ENCODE results near the gene ZER1. TPM values are rescaled to one million over a fixed set of nuclear protein-coding genes. Genes with fewer than 3 reads are reported as not detected.
"Not testable (repeated sequence)": the region's sequence is repeated elsewhere in the genome, so short reads cannot be mapped to it uniquely, and the experiment has no call there.

ZER1 gene
- total RNA-seq, 1 experiment from 2014 or later: 28.6 TPM

- no peak for TF ChIP-seq CTCF (IDR thresholded peaks at IDR 0.05; ENCODE audit: insufficient read depth in 1 of 2, low read depth in 1 of 2, low read length in 1 of 2, severe bottlenecking in 1 of 2, unreplicated experiment in 1 of 2)
- Histone ChIP-seq H3K4me1 (no peaks in the 10 kb centered on the region), H3K4me3 (ENCODE audit: low read depth, low read length) (peak overlapping the region; percentile 16), H3K36me3 (ENCODE audit: control insufficient read depth, insufficient read depth, low read length) (no peaks in the 10 kb centered on the region), H3K27me3 (replicated peaks; ENCODE audit: control insufficient read depth, insufficient read depth, low read length) (no peaks in the 10 kb centered on the region), H3K9me3 (no peaks in the 10 kb centered on the region)
- Mint-ChIP-seq H3K27me3 (ENCODE audit: insufficient read depth, unreplicated experiment) (no peaks in the 10 kb centered on the region), H3K4me1 (ENCODE audit: low read depth, unreplicated experiment) (no peaks in the 10 kb centered on the region), H3K27ac (ENCODE audit: unreplicated experiment) (no peak overlapping the region), H3K9me3 (ENCODE audit: unreplicated experiment) (no peaks in the 10 kb centered on the region), H3K4me3 (ENCODE audit: unreplicated experiment) (no peak overlapping the region), H3K36me3 (ENCODE audit: insufficient read depth, unreplicated experiment) (peaks cover 27% of the 10 kb centered on the region)
- peak in 1 of 2 experiments; percentile 31 for DNase-seq
- intact Hi-C loops (cut with micrococcal nuclease; ENCODE audit: unreplicated experiment): no loop called here
- BruUV-seq (replicated peaks): no TSS peak
- CTCF ChIA-PET: no interaction called here
- POLR2A ChIA-PET: no interaction called here
Measured at GRCh38 chr9:128702949-128703615, 68.6 kb downstream of the ZER1 start.

- no TSS peak for BruUV-seq (replicated peaks)
- peak; percentile 50 to 68 for DNase-seq
- no peaks in the 10 kb centered on the region for H3K36me3 ChIP-seq (ENCODE audit: control insufficient read depth, insufficient read depth, low read length)
- peak within 1 kb of the TSS; percentile 42 for H3K4me3 Mint-ChIP-seq (ENCODE audit: unreplicated experiment)
- peak within 1 kb of the TSS; percentile 26 for H3K4me3 ChIP-seq (ENCODE audit: low read depth, low read length)
- CTCF ChIA-PET: interaction anchor here (1.0 kb wide), 1 partner anchor 22 kb away, joined by 4 read pairs; the partner anchor contains the start of gene ZDHHC12
- H3K4me1 Mint-ChIP-seq (ENCODE audit: low read depth, unreplicated experiment): peaks cover under 1% of the 10 kb centered on the region
- H3K27me3 ChIP-seq (replicated peaks; ENCODE audit: control insufficient read depth, insufficient read depth, low read length): no peaks in the 10 kb centered on the region
- H3K9me3 ChIP-seq: no peaks in the 10 kb centered on the region
- H3K27ac Mint-ChIP-seq (ENCODE audit: unreplicated experiment): no peak within 1 kb of the TSS
- H3K27me3 Mint-ChIP-seq (ENCODE audit: insufficient read depth, unreplicated experiment): no peaks in the 10 kb centered on the region
- H3K9me3 Mint-ChIP-seq (ENCODE audit: unreplicated experiment): no peaks in the 10 kb centered on the region
- no peaks in the 10 kb centered on the region for H3K4me1 ChIP-seq
- peaks cover 32% of the 10 kb centered on the region for H3K36me3 Mint-ChIP-seq (ENCODE audit: insufficient read depth, unreplicated experiment)
- TF ChIP-seq CTCF (IDR thresholded peaks at IDR 0.05; ENCODE audit: insufficient read depth in 1 of 2, low read depth in 1 of 2, low read length in 1 of 2, severe bottlenecking in 1 of 2, unreplicated experiment in 1 of 2): peak; percentile 50 to 51
- intact Hi-C loops (cut with micrococcal nuclease; ENCODE audit: unreplicated experiment): no loop called here
- POLR2A ChIA-PET: no interaction called here
Measured at GRCh38 chr9:128702445-128702948, 69.2 kb downstream of the ZER1 start, which contains the start of gene PKN3. Gene PKN3, plus strand, starts transcription at chr9:128702503. Its CDS starts 413 bp downstream, at chr9:128702916.

- H3K36me3 ChIP-seq (ENCODE audit: control insufficient read depth, insufficient read depth, low read length): no peaks in the 10 kb centered on the region
- no peaks in the 10 kb centered on the region for H3K27me3 ChIP-seq (replicated peaks; ENCODE audit: control insufficient read depth, insufficient read depth, low read length)
- no peaks in the 10 kb centered on the region for H3K4me1 ChIP-seq
- H3K4me3 Mint-ChIP-seq (ENCODE audit: unreplicated experiment): no peak overlapping the region
- H3K27me3 Mint-ChIP-seq (ENCODE audit: insufficient read depth, unreplicated experiment): no peaks in the 10 kb centered on the region
- H3K4me1 Mint-ChIP-seq (ENCODE audit: low read depth, unreplicated experiment): peaks cover 6% of the 10 kb centered on the region
- H3K4me3 ChIP-seq (ENCODE audit: low read depth, low read length): no peak overlapping the region
- CTCF ChIA-PET: interaction anchor here (1.6 kb wide), 1 partner anchor 66 kb away, joined by 4 read pairs; no protein-coding TSS in a partner anchor
- peaks cover 44% of the 10 kb centered on the region for H3K36me3 Mint-ChIP-seq (ENCODE audit: insufficient read depth, unreplicated experiment)
- no peak for TF ChIP-seq CTCF (IDR thresholded peaks at IDR 0.05; ENCODE audit: insufficient read depth in 1 of 2, low read depth in 1 of 2, low read length in 1 of 2, severe bottlenecking in 1 of 2, unreplicated experiment in 1 of 2)
- POLR2A ChIA-PET: no interaction called here
- intact Hi-C loops (cut with micrococcal nuclease; ENCODE audit: unreplicated experiment): no loop called here
- DNase-seq: peak in 1 of 2 experiments; percentile 25
- no TSS peak for BruUV-seq (replicated peaks)
- no peak overlapping the region for H3K27ac Mint-ChIP-seq (ENCODE audit: unreplicated experiment)
- H3K9me3 Mint-ChIP-seq (ENCODE audit: unreplicated experiment): no peaks in the 10 kb centered on the region
- no peaks in the 10 kb centered on the region for H3K9me3 ChIP-seq
Measured at GRCh38 chr9:128701227-128701854, 70.4 kb downstream of the ZER1 start.

DNA sequence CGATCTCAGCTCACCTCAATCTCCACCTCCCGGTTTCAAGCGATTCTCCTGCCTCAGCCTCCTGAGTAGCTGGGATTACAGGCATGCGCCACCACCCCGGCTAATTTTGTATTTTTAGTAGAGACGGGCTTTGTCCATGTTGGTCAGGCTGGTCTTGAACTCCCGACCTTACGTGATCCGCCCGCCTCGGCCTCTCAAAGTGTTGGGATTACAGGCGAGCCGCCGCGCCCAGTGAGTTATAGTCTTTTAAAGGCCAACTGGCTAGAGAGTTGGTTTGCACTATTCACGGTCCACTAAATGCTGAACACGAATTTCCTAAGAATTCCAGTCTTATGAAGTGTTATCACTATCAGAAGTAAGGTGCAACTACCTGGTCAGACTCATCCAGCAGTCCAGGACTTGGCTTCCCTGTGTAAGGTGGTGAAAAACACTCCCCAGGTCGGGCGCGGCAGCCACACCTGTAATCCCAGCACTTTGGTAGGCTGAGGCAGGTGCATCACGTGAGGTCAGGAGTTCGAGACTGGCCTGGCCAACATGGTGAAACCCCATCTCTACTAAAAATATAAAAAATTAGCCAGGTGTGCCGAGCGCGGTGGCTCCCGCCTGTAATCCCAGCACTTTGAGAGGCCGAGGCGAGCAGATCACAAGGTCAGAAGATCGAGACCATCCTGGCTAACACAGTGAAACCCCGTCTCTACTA lies 72.5 kb downstream of the ZER1 start:
- H3K27ac Mint-ChIP-seq (ENCODE audit: unreplicated experiment): not testable (repeated sequence)

More for the DNA sequence above, 72.5 kb downstream of the ZER1 start:
- H3K4me1 Mint-ChIP-seq (ENCODE audit: low read depth, unreplicated experiment); DNase-seq; BruUV-seq (replicated peaks); H3K9me3 ChIP-seq; intact Hi-C loops (cut with micrococcal nuclease; ENCODE audit: unreplicated experiment); H3K36me3 ChIP-seq (ENCODE audit: control insufficient read depth, insufficient read depth, low read length); POLR2A ChIA-PET; H3K9me3 Mint-ChIP-seq (ENCODE audit: unreplicated experiment); H3K27me3 Mint-ChIP-seq (ENCODE audit: insufficient read depth, unreplicated experiment); H3K4me3 Mint-ChIP-seq (ENCODE audit: unreplicated experiment); H3K4me1 ChIP-seq; H3K27me3 ChIP-seq (replicated peaks; ENCODE audit: control insufficient read depth, insufficient read depth, low read length); H3K4me3 ChIP-seq (ENCODE audit: low read depth, low read length): not testable (repeated sequence)
- peaks cover 64% of the 10 kb centered on the region for H3K36me3 Mint-ChIP-seq (ENCODE audit: insufficient read depth, unreplicated experiment)
- CTCF ChIA-PET: interaction anchor here (0.7 to 1.6 kb wide), 2 partner anchors 64 to 1937 kb away, joined by 3 to 4 read pairs; no protein-coding TSS in a partner anchor
